GM12873 (cell line): ENCODE data around the gene CRYBG3.

Experiments used
- CTCF ChIP-seq: IDR thresholded peaks from 2 replicates; pipeline ENCODE4 v1.5.1; 2012; ENCODE audit warnings: low read depth, mild to moderate bottlenecking, moderate library complexity, low read length, control low read depth; ENCODE audit not compliant: insufficient read depth; ENCODE audit errors: missing control alignments

Gene CRYBG3

GRCh38 chr3:97839944-97840343, 18.1 kb downstream of the CRYBG3 start:
- no peak for TF ChIP-seq CTCF

- TF ChIP-seq CTCF: no peak
These were observed 19.5 kb downstream of the CRYBG3 start for GRCh38 chr3:97841304-97841703.

GRCh38 chr3:97841956-97842355, 20.1 kb downstream of the CRYBG3 start:
- no peak for TF ChIP-seq CTCF

- TF ChIP-seq CTCF: no peak
These were observed 27.0 kb downstream of the CRYBG3 start for GRCh38 chr3:97848779-97849178.

GRCh38 chr3:97857401-97857800, 35.6 kb downstream of the CRYBG3 start:
- TF ChIP-seq CTCF: no peak

- no peak for TF ChIP-seq CTCF
These were observed 38.6 kb downstream of the CRYBG3 start for GRCh38 chr3:97860364-97860763.

- no peak for TF ChIP-seq CTCF
These were observed 40.8 kb downstream of the CRYBG3 start for GRCh38 chr3:97862582-97862981.
